NB4 (cell line): ENCODE measurements around the gene ALDH4A1.
A peak's percentile ranks its signal among the peaks of the same experiment; 100 is the strongest.

ENCODE experiments used
- DNase-seq: peaks from one replicate; pipeline ENCODE4 v3.0.0; 2010; ENCODE audit warnings: low read depth
- H3K4me3 ChIP-seq: one replicate; pipeline ENCODE4 v1.5.1; 2011; ENCODE audit warnings: mild to moderate bottlenecking, low read depth, low read length, moderate library complexity
- MAX ChIP-seq: IDR thresholded peaks from 2 replicates; pipeline ENCODE4 v1.6.1; 2011; ENCODE audit warnings: low read depth, low read length
- MYC ChIP-seq: IDR thresholded peaks from 2 replicates; pipeline ENCODE4 v1.6.1; 2011; ENCODE audit warnings: low read depth, low read length
- POLR2A ChIP-seq: IDR thresholded peaks from 2 replicates; pipeline ENCODE4 v1.6.1; 2011; ENCODE audit warnings: mild to moderate bottlenecking; ENCODE audit not compliant: insufficient read length; ENCODE audit errors: extremely low read depth
- TF ChIP-seq, protein P1 (sequence below): IDR thresholded peaks from one replicate; pipeline ENCODE4 v1.5.1; 2012; ENCODE audit warnings: low read depth, low read length

The ALDH4A1 gene

DNA sequence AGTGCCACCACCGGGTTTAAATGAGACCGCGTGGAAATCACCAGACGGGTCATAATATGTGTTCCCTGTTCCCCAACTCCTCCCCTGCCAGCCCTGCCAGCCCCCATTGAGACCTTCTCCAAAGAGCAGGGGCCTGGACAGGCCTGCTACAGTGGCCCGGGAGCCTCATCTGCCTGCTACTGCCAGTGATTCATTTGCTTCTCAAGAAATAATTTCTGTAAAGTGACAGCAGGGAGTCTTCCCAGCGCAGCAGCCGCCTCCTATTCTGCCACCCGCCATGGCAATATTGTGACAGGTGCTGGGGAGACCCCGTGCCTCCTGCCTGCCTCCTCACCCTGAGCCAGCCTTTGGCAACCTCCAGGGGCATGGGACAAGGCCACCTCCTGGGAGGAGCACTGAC, 45.2 kb upstream of the ALDH4A1 start:
- TF ChIP-seq, protein P1, sequence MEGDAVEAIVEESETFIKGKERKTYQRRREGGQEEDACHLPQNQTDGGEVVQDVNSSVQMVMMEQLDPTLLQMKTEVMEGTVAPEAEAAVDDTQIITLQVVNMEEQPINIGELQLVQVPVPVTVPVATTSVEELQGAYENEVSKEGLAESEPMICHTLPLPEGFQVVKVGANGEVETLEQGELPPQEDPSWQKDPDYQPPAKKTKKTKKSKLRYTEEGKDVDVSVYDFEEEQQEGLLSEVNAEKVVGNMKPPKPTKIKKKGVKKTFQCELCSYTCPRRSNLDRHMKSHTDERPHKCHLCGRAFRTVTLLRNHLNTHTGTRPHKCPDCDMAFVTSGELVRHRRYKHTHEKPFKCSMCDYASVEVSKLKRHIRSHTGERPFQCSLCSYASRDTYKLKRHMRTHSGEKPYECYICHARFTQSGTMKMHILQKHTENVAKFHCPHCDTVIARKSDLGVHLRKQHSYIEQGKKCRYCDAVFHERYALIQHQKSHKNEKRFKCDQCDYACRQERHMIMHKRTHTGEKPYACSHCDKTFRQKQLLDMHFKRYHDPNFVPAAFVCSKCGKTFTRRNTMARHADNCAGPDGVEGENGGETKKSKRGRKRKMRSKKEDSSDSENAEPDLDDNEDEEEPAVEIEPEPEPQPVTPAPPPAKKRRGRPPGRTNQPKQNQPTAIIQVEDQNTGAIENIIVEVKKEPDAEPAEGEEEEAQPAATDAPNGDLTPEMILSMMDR = no peak
- TF ChIP-seq POLR2A = no peak
- TF ChIP-seq MAX = no peak
- TF ChIP-seq MYC = no peak
- no peak for DNase-seq
- no peak overlapping the region for H3K4me3 ChIP-seq

- H3K4me3 ChIP-seq = no peak overlapping the region
- no peak for TF ChIP-seq POLR2A
- TF ChIP-seq MAX = 0 out of 2 replicates have a peak, but pooled peaks have one; percentile 34
- DNase-seq = no peak
These were observed 44.4 kb upstream of the ALDH4A1 start for GRCh38 chr1:18946550-18947381.

GRCh38 chr1:18945401-18945849, 43.1 kb upstream of the ALDH4A1 start:
- no peak overlapping the region for H3K4me3 ChIP-seq
- no peak for TF ChIP-seq POLR2A
- TF ChIP-seq, protein P1 = no peak
- no peak for TF ChIP-seq MAX
- DNase-seq = no peak

- H3K4me3 ChIP-seq = no peak overlapping the region
- no peak for TF ChIP-seq MAX
- TF ChIP-seq, protein P1 = no peak
- no peak for TF ChIP-seq MYC
- TF ChIP-seq POLR2A = no peak
- DNase-seq = no peak
These were observed 42.5 kb upstream of the ALDH4A1 start for GRCh38 chr1:18944810-18945209.

GRCh38 chr1:18943914-18944572, 41.7 kb upstream of the ALDH4A1 start:
- H3K4me3 ChIP-seq = no peak overlapping the region
- TF ChIP-seq MYC (no peak), MAX (no peak), POLR2A (no peak)
- TF ChIP-seq, protein P1 = no peak
- no peak for DNase-seq

DNA sequence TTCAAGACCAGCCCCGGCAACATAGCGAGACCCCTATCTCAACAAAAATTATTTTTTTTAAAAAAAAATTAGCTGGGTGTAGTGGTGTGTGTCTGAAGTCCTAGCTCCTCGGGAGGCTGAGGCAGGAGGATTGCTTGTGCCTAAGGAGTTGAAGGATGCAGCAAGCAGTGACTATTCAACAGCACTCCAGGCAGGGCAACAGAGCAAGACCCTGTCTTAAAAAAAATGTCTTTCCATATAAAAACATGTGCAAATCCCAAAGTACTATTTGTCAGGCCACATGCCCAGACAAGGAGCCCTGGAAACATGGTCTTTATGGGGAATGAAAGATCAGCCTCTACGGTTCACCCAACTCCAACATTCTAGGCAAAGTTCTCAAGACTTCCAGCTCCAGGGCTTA, 40.8 kb upstream of the ALDH4A1 start:
- no peak overlapping the region for H3K4me3 ChIP-seq
- no peak for TF ChIP-seq MAX
- TF ChIP-seq MYC = no peak
- DNase-seq = no peak
